H1 (cell line): ENCODE data around the gene ENTPD8.

Source experiments
- EZH2 ChIP-seq: fragments of 200-600 bp; sonication (generic); IDR thresholded peaks from 2 replicates; pipeline ENCODE4 v1.7.1; 2012; ENCODE audit warnings: low read depth, mild to moderate bottlenecking, moderate library complexity, low read length, inconsistent platforms; ENCODE audit not compliant: severe bottlenecking
- SAP30 ChIP-seq: fragments of 300-600 bp; sonication (generic); IDR thresholded peaks from 2 replicates; pipeline ENCODE4 v1.7.1; 2012; ENCODE audit warnings: low read length, moderate library complexity, mild to moderate bottlenecking, inconsistent platforms; ENCODE audit not compliant: insufficient read depth, insufficient replicate concordance

- no peak for TF ChIP-seq EZH2
- no peak for TF ChIP-seq SAP30
These were observed 7.2 kb downstream of the ENTPD8 start for GRCh38 chr9:137433916-137434431.
